ENCODE results near the gene SLC7A8.
"Not testable (repeated sequence)": the region's sequence is repeated elsewhere in the genome, so short reads cannot be mapped to it uniquely, and the experiment has no call there.

SLC7A8 gene

DNA sequence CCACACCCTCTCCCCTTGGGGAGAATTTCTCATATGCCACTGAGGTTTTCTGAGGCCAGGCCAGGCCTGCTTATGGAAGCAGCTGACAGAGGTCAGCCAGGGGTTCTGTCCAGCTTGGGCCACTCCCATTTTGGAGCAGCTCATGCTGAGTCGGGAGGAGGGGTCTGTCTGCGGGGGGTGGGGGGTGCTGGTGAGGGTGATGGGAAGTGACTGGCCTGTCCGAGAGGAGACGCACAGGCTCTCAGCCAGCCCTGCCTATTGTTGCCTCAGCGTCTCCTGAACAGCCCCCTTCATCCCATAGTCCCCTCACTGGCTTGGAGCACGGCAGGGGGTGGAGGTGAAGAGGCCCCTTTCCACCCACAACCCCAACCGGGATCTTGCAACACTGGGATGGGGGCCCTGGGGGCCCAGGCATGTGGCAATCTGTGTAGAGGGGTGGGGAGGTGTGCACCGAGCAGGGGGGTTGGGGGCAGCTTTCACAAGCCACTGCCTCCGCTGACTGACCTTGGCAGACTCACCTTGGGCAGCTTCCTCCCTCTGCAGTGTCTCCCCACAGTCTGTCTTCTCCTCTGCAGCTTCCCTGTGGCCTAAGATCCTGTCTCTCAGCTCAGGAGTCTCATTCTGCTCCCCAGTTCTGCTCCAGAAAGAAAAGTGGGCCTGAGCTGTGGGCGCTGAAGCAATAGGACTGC, 69.9 kb downstream of the SLC7A8 start:
- DNase-seq (ENCODE audit: low spot score), result no peak

DNA sequence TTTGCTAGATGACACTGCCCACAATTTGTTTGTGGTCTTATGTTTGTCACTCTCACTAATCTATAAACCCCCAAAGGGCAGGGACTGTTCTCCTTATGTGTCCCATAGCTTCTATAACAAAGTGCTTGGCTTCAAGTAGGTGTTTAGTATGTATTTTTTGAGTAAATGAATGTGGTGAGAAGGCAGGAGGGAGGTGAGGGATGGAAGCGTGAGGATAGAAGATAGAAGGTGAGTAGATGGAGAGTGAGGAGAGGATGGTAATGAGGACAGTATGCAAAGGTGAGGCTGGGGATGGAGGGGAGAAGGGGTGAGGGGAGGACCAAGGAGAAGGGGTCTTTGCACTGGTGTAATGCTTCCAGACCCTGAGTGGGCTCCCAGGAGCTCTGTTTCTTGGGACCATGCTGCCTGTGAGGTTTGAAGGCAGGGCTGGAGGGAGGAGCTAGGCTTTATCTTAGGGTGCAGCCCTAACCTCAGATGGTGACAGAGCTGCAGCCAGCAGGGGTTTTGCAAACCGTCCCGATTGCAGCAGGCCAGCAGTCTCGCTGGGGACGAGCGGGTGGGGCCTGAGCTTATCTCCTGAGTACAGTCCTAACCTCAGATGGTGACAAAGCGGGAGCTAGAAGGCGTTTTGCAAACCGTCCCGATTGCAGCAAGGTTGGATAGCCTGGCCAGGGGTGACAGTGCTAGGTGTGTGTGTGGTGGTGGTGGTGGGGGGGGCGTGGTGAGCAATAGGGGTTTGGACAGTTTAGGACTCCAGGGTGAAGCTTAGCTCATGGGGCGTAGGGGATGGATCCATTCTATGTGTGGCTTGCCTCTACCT, 70.9 kb downstream of the SLC7A8 start:
- DNase-seq (ENCODE audit: low spot score), result no peak

DNA sequence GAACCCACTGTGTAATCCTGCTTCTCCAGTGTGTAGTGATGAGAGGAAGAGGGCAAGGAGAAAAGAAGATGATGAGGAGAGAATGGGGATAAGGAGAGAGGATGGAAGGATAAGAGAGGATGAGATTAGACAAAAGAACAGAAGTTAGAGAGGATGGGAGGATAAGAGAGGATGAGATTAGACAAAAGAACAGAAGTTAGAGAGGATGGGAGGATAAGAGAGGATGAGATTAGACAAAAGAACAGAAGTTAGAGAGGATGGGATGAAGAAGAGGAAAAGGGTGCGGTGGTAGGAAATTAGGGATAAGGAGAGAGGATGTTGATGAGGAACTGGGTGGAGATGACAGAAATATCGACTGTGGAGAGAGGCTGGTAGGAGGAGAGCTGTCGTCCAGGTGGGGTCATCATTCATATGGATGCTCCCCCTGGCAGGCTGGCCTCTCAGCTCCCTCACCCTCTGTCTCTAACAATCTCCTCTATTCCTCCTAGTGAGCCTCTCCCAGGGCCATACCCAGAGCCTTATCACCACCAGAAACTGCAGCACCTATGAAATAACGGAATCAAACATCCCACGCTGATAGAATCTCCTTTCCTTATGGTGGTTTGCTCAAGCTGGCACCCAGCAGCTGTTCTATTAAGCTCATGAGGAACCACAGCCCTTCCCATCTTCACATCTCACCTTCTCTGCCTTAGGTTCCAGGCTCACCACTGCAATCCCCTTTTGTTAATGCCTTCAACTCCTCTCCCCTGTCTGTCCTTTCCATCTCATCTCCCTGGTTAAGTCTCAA, 72.7 kb downstream of the SLC7A8 start:
- DNase-seq (ENCODE audit: low spot score), result no peak

DNA sequence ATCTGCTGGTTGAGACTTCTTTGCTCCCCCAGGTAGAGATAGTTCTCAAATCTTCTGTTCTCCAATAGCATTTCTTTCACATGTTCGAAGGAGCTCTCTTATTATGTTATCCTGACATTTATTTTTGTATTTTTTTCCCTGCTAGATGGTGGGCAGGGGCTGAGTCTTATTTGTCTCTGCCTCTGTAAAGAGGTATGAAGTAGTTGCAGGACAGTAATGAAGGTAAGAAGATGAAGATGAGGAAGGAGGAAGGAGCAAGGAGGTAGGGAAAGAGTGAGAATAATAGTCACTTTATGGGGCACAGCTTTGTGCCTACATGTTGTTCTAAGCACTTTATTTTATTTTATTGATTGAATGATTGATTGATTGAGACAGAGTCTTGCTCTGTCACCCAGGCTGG, 73.7 kb downstream of the SLC7A8 start:
- no peak for DNase-seq (ENCODE audit: low spot score)

DNA sequence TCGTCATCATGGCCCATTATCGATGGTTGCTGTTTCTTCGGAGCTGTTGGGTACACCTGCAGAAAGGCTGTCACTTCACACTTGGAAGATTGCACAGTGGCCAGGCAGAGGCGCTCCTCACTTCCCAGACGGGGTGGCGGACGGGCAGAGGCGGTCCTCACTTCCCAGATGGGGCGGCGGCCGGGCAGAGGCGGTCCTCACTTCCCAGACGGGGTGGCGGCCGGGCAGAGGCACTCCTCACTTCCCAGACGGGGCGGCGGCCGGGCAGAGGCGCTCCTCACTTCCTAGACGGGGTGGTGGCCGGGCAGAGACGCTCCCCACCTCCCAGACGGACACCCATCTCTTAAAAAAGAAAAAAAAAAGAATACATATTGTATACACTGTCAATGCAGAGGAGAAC, 75.3 kb downstream of the SLC7A8 start:
- DNase-seq (ENCODE audit: low spot score), result not testable (repeated sequence)

DNA sequence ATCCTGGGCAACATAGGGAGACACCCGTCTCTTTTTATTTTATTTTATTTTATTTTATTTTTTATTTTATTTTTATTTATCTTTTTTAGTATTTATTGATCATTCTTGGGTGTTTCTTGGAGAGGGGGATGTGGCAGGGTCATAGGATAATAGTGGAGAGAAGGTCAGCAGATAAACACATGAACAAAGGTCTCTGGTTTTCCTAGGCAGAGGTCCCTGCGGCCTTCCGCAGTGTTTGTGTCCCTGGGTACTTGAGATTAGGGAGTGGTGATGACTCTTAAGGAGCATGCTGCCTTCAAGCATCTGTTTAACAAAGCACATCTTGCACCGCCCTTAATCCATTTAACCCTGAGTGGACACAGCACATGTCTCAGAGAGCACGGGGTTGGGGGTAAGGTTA, 75.8 kb downstream of the SLC7A8 start:
- DNase-seq (ENCODE audit: low spot score), result not testable (repeated sequence)

DNA sequence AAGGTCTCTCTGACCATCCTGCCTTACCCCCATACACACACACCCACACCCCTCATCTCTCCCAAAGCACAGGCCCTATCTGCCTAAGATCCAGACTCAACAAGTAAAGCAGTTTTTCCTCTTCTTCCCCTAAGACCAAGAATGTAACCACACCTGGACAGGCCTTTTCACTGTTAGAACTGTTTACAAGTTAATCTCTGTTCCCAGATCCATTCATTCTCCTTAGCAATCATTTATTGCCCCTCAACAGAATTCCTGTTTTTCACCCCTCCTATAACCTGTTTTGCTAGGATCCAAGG, 76.8 kb downstream of the SLC7A8 start:
- no peak for DNase-seq (ENCODE audit: low spot score)

DNA sequence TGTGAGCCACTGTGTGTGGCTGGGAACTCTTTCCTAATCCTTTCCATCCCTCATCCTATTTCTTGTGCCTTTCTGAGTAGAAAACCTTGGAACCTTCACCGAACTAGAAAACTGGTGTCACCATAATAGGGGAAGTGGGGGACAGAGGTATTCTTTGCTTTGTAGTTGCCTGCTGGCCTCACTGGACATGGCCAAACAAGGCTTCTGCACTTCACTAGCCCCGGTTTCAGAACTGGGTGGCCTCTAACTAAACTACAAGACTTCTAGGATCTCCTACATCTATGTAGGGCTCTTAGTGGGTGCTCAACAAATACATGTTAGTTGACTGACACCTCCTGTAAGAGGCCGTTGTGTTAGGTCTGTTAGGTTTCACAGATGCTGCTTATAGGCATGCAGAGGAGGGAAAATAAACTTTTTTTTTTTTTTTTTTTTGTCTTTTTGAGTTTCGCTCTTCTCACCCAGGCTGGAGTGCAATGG, 78.1 kb downstream of the SLC7A8 start:
- DNase-seq (ENCODE audit: low spot score), result no peak

DNA sequence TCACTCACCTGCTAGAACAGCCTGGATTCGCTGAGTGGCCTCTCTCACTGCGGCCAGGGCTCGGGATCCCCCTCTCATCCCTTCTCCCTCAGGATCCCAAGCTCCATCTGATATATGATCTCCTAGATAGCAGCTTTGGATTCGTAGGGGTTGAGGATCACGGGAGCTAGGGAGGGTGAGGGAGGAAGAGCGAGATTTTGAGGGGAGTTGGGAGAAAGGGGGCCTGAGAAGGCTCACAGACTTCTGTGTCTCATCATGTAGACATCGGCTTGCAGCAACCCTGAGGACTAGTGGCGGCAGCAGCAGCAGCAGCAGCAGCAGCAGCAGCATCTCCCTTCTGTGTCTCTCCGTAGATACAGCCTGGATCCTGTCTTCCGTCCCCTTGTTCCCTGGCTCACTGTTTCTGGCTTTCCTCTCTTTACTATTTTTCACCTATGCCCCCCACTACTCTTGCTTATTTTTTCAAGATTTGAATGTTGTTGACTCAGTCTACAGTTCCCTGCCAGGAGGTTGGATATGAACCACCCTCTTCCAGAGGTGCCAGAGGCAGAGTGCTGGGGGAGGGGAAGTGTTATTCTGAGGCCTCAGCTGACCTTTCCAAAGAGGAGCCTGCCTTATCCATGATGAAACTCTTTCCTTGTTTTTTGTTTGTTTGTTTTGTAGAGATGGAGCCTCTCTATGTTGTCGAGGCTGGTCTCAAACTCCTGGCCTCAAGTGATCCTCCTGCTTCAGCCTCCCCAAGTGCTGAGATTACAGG, 78.7 kb downstream of the SLC7A8 start, which contains the start of gene CIROP:
TSS of gene CIROP (minus strand) at position 399 of the 757 bp plus-strand sequence. CDS start at position 330, 69 bp downstream.
- no peak for DNase-seq (ENCODE audit: low spot score)

DNA sequence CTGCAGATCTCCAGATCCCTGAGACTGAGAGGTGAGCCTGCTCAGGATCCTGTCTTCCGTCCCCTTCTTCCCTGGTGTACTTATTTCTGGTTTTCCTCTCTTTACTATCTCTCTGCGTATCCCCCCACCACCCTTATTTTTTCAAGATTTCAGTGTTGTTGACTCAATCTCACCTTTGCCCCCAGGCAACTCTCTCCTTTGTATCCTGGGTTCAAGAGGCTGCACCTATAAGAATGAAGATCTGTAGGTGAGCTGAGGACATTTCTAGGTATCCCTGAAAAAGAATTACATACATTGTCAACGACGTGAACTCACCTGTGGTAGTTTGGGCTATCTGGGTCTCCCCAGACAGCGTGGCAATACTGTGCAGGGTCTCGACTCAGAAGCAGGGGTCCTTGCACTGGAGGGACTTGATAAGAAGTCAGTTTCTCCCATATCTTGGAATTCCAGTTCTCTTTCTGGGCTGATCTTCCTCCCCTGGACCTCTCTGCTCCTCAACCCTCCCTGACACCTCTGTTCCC, 79.3 kb downstream of the SLC7A8 start:
- no peak for DNase-seq (ENCODE audit: low spot score)

DNA sequence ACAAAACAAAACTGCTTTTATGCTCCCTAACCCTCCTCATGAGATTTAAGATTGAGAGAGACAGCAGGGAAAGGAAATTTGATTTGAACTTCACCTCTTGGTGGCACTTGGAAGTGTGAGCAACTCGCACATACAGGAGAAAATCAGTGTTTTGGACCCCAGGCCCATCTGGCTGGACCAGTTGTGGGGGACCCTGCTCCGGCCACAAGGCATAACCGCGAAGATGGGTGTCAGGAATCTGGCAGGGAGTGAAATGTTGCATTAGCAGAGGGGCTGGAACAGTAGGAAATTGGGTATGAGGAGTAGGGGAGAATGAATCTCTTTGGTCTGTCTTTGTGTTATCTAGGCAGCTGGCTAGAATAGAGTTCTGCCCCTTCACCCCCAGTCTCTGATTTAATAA, 79.9 kb downstream of the SLC7A8 start:
- DNase-seq (ENCODE audit: low spot score), result no peak

DNA sequence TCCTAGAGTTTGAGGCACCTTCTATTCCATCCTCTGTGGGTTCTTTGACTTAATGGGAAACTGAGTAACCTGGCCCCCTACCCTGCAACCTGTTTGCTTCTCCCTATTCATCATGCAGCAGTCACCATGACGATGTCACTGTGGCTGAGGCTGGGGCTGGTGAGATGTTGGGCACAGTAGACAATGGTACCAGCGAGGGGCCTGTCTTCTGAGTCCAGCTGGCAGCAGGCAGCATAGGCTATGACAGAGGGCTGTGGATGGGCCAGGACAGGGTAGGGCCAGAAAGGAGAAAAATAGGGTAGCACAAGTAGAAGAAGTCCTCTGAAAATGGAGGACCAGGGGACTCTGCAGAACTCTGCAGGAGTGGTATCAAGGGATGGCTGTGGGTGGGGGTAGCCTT, 80.7 kb downstream of the SLC7A8 start:
- no peak for DNase-seq (ENCODE audit: low spot score)

DNA sequence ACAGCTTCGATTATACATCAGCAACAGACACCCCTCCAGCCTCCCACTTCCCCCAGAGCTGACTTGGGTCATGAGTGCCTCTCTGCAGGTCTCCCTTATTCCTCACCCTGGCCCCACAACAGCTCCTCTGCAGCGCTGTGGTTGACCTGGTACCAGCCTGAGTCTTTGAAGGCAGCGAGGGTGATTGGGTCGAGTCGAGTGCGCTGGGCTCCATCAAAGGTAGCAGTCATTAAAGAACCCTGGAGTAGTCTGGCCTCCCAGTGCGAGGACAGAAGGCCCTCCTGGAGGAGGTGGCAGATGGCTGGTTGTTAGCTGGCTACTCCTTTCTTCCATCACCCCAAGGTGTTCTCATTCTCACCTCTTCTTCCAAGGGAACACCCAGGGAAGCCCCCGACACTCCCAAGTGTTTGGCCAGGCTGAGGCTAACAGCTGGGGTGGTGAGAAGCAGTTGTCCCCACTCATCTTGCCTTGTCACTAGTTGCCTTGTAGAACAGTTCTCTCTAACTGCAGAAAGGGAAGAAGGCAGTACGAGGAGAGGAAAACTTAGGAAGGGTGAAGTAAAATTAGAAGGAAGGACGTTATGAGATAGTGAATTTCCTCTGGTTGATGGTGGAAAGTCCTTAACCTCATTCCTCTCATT, 81.4 kb downstream of the SLC7A8 start:
- DNase-seq (ENCODE audit: low spot score), result no peak

DNA sequence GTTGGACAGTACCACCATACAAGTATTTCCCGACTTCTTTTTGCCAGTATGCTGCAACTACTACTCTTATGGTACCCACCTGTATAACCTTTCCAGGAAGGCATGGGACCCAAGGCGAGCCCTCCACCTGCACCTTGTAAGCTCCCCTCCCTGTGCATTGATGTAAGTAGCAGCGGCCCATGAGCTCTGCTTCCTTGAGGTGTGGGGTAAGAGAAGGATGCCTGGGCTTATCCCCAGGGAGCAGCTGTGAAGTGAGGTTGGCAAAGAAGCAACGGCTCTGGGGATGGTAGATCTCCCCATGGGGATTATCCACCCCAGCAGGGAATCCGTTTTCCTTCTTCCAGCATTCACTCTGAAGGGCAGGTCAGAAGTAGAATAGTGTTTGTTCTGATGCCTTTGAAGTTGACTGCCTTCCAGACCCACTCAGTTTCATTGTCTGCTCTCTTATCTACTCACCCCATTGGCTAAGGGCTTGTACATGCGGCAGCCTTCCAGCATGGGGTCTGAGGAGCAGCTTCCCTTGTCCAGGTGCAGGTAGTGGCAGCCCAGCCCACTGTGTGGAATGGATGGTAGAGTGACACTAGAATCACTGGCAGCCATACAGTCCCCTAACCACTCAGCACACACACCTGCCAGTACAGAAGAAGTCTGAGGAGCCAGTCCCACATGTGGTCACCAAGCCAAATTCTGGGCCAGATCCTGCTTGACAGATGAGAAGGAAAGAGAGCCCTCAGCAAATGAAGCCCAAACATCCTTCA, 82.1 kb downstream of the SLC7A8 start:
- no peak for DNase-seq (ENCODE audit: low spot score)

DNA sequence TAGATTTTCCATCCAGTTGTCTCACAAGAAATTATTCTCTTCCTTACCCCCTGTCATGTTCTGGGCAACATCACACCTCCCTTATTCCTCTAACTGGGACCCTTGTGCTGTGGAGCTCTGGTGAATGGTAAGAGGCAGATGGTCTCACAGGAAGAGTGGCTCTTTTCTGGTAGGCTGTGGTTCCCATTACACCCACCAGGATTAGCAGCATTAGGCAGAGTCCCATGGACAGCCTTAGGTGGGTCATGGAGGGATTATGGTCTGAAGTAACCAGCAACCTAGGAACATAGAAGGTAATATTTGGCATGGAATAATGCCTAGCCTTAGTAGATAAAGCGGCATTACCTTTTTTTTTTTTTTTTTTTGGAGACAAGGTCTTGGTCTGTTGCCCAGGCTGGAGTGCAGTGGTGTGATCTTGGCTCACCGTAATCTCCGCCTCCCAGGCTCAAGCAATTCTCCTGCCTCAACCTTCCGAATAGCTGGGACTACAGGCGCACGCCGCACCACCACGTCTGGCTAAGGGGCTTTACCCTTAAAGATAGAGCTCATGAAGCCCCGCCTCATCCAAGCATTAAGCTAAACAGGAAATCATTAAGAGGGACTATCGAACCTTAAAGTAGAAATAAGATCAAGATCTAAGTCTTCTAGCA, 84.1 kb downstream of the SLC7A8 start:
- no peak for DNase-seq (ENCODE audit: low spot score)

DNA sequence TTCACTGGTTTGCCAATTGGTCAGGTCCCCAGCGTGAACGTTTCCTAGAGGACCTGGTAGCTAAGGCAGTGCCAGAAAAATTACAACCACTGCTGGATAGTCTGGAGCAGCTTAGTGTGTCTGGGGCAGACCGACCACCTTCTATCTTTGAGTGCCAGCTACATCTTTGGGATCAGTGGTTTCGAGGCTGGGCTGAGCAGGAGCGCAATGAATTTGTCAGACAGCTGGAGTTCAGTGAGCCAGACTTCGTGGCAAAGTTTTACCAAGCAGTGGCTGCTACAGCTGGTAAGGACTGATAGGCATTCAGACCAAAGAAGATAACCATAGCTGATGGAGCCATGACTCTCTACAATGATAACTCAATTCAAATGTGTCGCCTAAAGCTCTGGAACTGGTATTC, 85.7 kb downstream of the SLC7A8 start:
- DNase-seq (ENCODE audit: low spot score), result no peak

DNA sequence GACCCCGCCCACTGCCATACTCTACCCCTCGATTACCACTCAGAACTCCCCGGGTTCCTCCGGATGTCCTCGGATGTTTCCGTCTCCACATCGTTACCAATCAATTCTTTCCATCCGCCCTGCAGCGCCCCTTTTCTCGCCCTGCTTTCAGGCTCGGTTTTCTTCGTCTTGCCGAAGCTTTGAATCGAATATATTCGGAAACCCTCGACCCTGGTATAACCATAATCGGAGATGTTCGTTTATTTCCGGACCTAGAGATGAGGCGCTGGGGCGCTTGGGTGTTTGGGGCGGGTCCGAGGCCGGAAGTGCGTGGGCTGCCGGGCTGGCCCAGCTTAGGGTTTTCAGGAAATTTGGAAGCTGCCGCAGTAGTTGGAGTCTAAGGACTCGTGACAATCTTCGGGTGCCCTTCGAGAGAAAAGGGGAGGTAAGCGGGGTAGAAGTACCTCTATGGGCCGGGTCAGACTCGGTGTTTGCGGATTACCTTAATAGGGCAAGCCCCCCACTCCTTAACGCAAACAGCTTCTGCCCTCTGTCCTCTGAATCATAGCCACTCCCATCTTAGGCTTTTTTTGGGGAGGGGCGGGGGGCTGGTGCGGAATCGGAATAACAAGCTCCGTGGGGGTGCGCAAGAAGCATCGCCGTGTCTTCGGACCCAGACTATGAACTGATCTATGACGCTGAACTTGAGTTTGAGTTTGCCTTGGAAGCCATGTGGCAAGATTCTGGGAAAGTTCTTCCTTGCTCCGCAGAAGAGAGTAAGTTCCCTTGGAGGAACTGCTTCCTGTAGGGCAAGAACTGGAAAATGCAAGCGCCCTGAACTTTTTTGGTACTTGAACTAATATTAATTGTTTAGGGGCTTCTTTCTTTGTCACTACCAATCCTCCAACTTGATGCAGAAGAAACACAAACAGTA, 88.0 kb downstream of the SLC7A8 start, which contains the start of gene C14orf119:
TSS of gene C14orf119 (plus strand) at position 310 of the 913 bp plus-strand sequence. CDS start 2,154 bp downstream, outside the sequence.
- DNase-seq (ENCODE audit: low spot score), result peak; percentile 96

DNA sequence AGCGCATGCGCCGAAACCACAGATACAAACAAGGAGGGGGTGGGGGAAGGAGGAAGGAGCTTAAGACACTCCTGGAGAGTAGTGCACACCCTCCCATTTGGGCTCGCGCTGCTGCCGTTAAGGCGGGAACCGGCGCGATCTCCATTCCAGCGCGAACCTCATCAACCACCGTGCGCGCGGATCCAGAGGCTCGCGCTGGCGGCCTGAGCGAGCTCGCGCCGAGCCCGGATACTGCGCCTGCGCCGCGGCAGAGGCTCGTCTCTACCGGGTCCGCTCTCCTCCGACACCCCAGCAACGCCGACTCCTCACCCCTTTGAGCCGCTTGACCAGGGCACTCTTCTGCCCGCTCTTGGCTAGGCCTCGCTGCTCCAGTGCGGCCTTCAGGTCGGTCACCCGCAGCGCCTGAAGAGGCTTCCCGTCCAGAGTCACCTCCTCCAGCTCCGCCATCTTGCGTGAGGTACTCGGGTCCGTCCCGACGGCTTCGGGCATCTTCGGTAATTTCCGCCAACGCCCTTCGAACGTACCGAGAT, 88.7 kb downstream of the SLC7A8 start, which contains the start of gene ACIN1:
TSS of gene ACIN1 (minus strand) at position 471 of the 530 bp plus-strand sequence. CDS start at position 447, 24 bp downstream.
- peak; percentile 88 for DNase-seq (ENCODE audit: low spot score)
